Activated CD8-positive, alpha-beta T cell treated with anti-CD3 and anti-CD28 coated beads for 36 hours (primary cell): ENCODE results near the gene POP5. TPM values are rescaled to one million over a fixed set of nuclear protein-coding genes. Genes with fewer than 3 reads are reported as not detected.
A peak's percentile ranks its signal among the peaks of the same experiment; 100 is the strongest.

Source experiments
- ATAC-seq: fragments of 200-7000 bp; cut with Tn5 transposase; one replicate; pipeline ENCODE4 v1.10.0; 2021; ENCODE audit warnings: mild to moderate bottlenecking, moderate library complexity
- CTCF ChIA-PET: fragments of 350-600 bp; sonication (Branson Sonifier 250); formaldehyde crosslinking; loops from one replicate; lab custom pipeline; 2021; ENCODE audit warnings: antibody characterized with exemption; lab: Charles Lee
- POLR2A ChIA-PET: fragments of 350-600 bp; sonication (Branson Sonifier 250); formaldehyde crosslinking; loops from one replicate; lab custom pipeline; 2021; ENCODE audit warnings: antibody characterized with exemption; lab: Charles Lee
- DNase-seq: peaks from one replicate; pipeline ENCODE4 v3.0.0-alpha.2; 2020
- H3K27ac Mint-ChIP-seq: one replicate; pipeline ENCODE4 v1.8.0; 2021; ENCODE audit warnings: mild to moderate bottlenecking, mixed read lengths
- H3K27me3 Mint-ChIP-seq: one replicate; pipeline ENCODE4 v1.8.0; 2021; ENCODE audit warnings: mixed read lengths
- H3K36me3 Mint-ChIP-seq: one replicate; pipeline ENCODE4 v1.8.0; 2021; ENCODE audit warnings: low read depth, mixed read lengths
- H3K4me1 Mint-ChIP-seq: one replicate; pipeline ENCODE4 v1.8.0; 2021; ENCODE audit warnings: low read depth, mixed read lengths
- H3K4me3 Mint-ChIP-seq: one replicate; pipeline ENCODE4 v1.8.0; 2021; ENCODE audit warnings: mild to moderate bottlenecking, moderate library complexity, mixed read lengths
- H3K9me3 Mint-ChIP-seq: one replicate; pipeline ENCODE4 v1.8.0; 2021; ENCODE audit warnings: mixed read lengths
- intact Hi-C: fragments of 100-400 bp; cut with micrococcal nuclease; formaldehyde crosslinking; loops from one replicate; pipeline ENCODE4 v1.10.0; 2022
- total RNA-seq, 2 experiments: library from RNA; stranded (reverse); gene quantifications; one replicate each; pipeline ENCODE4 v1.2.3, GENCODE V29; 2021
- TF ChIP-seq, protein P1 (sequence below): fragments of 200-600 bp; IDR thresholded peaks from one replicate; pipeline ENCODE4 v1.8.0; 2022; ENCODE audit warnings: antibody characterized with exemption, mild to moderate bottlenecking

The POP5 gene, protein sequence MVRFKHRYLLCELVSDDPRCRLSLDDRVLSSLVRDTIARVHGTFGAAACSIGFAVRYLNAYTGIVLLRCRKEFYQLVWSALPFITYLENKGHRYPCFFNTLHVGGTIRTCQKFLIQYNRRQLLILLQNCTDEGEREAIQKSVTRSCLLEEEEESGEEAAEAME
- total RNA-seq = 10 to 100 TPM; 44.3 to 51.1 TPM

DNA sequence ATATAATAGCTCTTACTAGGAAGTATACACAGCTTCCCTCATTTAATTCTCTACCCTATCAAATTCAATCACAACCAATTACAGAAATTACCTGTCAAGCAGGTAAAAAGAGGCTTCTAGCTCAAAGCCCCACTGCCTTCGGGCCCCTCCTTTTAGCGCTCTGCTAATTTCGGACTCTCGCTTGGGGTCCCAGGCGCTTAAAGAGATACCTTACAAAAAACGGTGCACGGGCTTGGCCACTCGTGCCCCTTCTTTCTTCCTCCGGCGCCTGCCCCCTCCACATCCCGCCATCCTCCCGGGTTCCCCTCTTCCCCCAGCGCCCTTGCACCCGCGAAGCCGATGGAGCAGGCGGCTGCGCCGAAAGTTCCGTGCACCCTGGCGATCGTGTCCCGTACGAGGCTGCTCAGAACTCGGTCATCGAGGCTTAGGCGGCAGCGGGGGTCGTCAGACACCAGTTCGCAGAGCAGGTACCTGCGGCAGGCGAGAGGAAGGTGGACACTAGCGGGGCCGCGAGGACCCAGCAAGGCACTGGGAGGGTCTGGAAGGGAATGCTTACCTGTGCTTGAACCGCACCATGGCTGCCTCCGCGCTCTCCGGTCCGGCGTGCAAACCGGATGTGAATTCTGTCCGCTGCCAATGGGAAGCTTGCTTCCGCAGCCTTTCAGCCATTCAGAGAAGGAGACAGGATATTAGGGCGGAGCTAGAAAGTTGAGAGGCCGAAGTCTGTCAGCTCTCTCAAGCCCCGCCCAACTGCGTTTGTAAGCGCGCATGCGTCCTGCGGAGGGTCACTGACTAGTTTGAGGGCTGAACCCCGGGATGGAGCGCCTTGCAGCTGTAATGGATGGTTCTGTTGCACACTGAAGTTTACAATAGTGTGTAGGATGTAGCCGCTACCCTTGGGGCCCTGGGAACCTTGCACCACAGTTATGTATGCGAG is at the start of gene POP5:
Gene POP5, minus strand, starts transcription at position 616 of the 937 bp plus-strand sequence. Its CDS starts 40 bp downstream, at position 576.
- TF ChIP-seq, protein P1, sequence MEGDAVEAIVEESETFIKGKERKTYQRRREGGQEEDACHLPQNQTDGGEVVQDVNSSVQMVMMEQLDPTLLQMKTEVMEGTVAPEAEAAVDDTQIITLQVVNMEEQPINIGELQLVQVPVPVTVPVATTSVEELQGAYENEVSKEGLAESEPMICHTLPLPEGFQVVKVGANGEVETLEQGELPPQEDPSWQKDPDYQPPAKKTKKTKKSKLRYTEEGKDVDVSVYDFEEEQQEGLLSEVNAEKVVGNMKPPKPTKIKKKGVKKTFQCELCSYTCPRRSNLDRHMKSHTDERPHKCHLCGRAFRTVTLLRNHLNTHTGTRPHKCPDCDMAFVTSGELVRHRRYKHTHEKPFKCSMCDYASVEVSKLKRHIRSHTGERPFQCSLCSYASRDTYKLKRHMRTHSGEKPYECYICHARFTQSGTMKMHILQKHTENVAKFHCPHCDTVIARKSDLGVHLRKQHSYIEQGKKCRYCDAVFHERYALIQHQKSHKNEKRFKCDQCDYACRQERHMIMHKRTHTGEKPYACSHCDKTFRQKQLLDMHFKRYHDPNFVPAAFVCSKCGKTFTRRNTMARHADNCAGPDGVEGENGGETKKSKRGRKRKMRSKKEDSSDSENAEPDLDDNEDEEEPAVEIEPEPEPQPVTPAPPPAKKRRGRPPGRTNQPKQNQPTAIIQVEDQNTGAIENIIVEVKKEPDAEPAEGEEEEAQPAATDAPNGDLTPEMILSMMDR = no peak
- ATAC-seq = peak; percentile 96
- no peaks in the 10 kb centered on the region for H3K9me3 Mint-ChIP-seq
- intact Hi-C loops = loop anchor here (1.0 to 10.0 kb wide), 3 partner anchors 68 to 384 kb away; partner anchors contain the start of gene UNC119B
- peak; percentile 97 for DNase-seq
- ChIA-PET POLR2A (interaction anchor here (0.6 to 2.4 kb wide), 11 partner anchors 9 to 288 kb away, joined by 3 to 7 read pairs (median 4); partner anchors contain the start of genes RNU4-1, RNU4-2 and SRSF9), CTCF (interaction anchor here (0.5 to 5.8 kb wide), 22 partner anchors 8 to 515 kb away, joined by 3 to 180 read pairs (median 4); partner anchors contain the start of genes CABP1, MLEC, PLA2G1B and UNC119B)
- peaks cover 13% of the 10 kb centered on the region for H3K27me3 Mint-ChIP-seq
- H3K4me3 Mint-ChIP-seq = peak within 1 kb of the TSS; percentile 98
- H3K4me1 Mint-ChIP-seq = peaks cover 36% of the 10 kb centered on the region
- peaks cover 32% of the 10 kb centered on the region for H3K36me3 Mint-ChIP-seq
- H3K27ac Mint-ChIP-seq = peak within 1 kb of the TSS; percentile 90

DNA sequence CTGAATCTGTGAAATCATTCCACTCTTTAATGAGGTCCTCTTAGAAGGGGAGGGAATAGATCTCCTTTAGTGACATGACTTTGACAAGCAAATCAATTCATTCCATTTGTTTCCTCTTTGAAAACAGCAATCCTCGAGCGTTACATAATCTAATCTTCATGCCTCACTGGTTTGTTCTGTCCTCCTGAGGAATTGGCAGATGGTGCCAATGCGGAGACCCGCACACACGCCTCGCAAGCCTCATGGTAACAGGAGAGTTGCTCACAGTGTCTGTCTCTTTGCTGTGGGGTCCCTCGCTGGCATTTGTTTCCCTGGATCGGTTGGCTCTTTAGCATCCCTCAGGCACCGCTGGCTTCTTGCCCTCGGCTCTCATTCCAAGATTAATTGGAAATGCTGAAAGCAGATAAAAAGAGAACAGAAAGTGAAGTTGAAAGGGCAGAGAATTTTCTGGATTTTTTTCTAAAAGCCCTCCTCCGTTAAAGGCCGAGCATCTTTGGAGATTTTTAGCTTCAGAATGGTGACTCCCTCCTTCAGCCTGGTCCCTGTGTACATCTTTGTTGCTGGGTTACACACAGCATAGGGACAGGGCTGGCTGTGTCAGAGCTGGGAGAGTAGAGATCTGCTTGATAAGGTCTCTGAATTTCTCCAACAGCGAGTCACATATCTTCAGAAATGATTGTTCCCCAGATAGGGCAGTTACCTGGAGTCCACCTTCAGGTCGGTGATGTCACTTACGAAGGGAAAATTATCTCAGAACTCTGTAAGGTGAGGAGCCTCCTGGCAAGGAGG is 49.1 kb upstream of the POP5 start:
- Mint-ChIP-seq H3K9me3 (no peaks in the 10 kb centered on the region), H3K27ac (no peak overlapping the region), H3K4me1 (no peaks in the 10 kb centered on the region), H3K4me3 (no peak overlapping the region), H3K27me3 (no peaks in the 10 kb centered on the region), H3K36me3 (no peaks in the 10 kb centered on the region)
- DNase-seq (no peak), ATAC-seq (no peak)
- intact Hi-C loops = no loop called here
- TF ChIP-seq, protein P1 = no peak
- ChIA-PET CTCF (interaction anchor here (1.4 kb wide), 2 partner anchors 16 to 20 kb away, joined by 3 to 4 read pairs; no protein-coding TSS in a partner anchor), POLR2A (no interaction called here)

DNA sequence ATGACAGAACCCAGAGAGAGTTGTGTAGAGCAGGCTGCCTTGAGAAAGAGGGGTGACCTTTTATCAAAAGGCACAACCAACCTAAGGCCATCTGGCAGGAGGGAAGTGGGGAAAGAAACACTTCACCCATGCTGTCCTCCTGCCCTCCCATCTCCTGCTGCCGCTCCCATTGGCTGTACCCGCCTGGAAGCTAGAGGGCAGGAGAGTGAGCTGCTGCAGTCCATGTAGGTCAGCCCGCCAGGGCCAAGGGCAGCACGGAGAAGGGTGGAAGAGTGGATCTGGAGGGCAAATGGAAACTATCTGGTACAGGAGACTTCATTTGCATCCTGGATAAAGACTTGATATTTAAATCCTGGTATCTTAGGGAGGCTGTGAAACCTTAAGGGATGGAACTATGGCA is 47.7 kb upstream of the POP5 start:
- Mint-ChIP-seq H3K27me3 (no peaks in the 10 kb centered on the region), H3K4me3 (no peak overlapping the region), H3K9me3 (no peaks in the 10 kb centered on the region), H3K27ac (no peak overlapping the region), H3K4me1 (no peaks in the 10 kb centered on the region), H3K36me3 (no peaks in the 10 kb centered on the region)
- DNase-seq (no peak), ATAC-seq (no peak)
- intact Hi-C loops = no loop called here
- TF ChIP-seq, protein P1 = no peak
- ChIA-PET POLR2A (no interaction called here), CTCF (interaction anchor here (1.4 kb wide), 2 partner anchors 17 to 21 kb away, joined by 3 to 4 read pairs; no protein-coding TSS in a partner anchor)

DNA sequence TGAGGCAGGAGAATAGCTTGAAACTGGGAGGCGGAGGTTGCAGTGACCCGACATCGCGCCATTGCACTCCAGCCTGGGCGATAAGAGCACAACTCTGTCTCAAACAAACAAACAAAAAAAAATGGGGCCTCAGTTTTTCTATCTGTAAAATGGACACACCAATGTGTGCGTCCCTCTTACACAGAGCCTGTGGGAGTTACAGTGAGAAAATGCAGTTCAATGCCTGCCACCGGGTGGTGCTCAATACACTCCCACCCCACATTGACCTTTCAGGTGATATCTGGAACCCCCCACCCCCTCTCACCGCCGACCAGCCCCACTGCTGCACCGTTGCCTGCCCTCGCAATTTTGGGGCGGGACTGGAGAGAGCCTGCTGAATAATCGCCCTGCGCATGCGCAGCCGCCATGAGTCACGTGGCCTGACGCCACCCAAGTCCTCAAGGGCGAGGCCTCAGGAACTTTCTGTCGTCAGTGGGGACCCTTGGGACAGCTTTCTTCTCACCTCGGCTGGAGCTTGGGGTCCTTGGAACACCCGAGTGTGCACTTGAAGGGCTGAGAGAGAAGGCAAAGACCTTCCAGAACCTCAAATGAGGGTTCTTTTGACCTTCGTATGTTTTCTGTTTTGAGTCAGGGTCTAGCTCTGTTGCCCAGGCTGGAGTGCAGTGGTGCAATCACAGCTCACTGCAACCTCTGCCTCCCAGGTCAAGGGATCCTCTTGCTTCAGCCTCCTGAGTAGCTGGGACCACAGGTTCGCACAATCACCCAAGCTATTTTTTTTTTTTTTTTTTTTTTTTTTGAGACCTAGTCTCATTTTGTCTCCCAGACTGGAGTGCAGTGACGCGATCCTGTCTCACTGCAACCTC is 44.6 kb upstream of the POP5 start:
- DNase-seq (peak; percentile 68), ATAC-seq (peak; percentile 91)
- POLR2A ChIA-PET = interaction anchor here (0.8 kb wide), 1 partner anchor 9 kb away, joined by 3 read pairs; no protein-coding TSS in a partner anchor
- intact Hi-C loops = no loop called here
- H3K27me3 Mint-ChIP-seq = no peaks in the 10 kb centered on the region
- no peaks in the 10 kb centered on the region for H3K4me1 Mint-ChIP-seq
- no peaks in the 10 kb centered on the region for H3K9me3 Mint-ChIP-seq
- CTCF ChIA-PET = interaction anchor here (0.6 to 4.3 kb wide), 9 partner anchors 19 to 206 kb away, joined by 3 to 16 read pairs (median 3); no protein-coding TSS in a partner anchor
- H3K4me3 Mint-ChIP-seq = no peak overlapping the region
- TF ChIP-seq, protein P1 = no peak
- H3K27ac Mint-ChIP-seq = no peak overlapping the region
- no peaks in the 10 kb centered on the region for H3K36me3 Mint-ChIP-seq
